Mucosa of descending colon (tissue), 3 donors: ENCODE results near the gene SLC16A12. TPM values are rescaled to one million over a fixed set of nuclear protein-coding genes. Genes with fewer than 3 reads are reported as not detected.
A peak's percentile ranks its signal among the peaks of the same experiment; 100 is the strongest.
"Not testable (repeated sequence)": the region's sequence is repeated elsewhere in the genome, so short reads cannot be mapped to it uniquely, and the experiment has no call there.

Source experiments
- ATAC-seq: fragments of 200-7000 bp; cut with Tn5 transposase; one replicate; pipeline ENCODE4 v1.9.1; 2020; ENCODE audit warnings: mild to moderate bottlenecking, moderate library complexity
- DNase-seq, 3 donors: peaks; one replicate each; pipeline ENCODE4 v3.0.0-alpha.2; 2020
- H3K36me3 ChIP-seq: fragments of 200-600 bp; one replicate; pipeline ENCODE4 v1.8.0; 2021; ENCODE audit warnings: low read depth, mild to moderate bottlenecking
- H3K4me1 ChIP-seq: fragments of 200-600 bp; one replicate; pipeline ENCODE4 v1.8.0; 2021; ENCODE audit warnings: low read depth, mild to moderate bottlenecking
- H3K4me3 ChIP-seq: fragments of 200-600 bp; one replicate; pipeline ENCODE4 v1.8.0; 2021; ENCODE audit warnings: mild to moderate bottlenecking
- H3K9me3 ChIP-seq: fragments of 200-600 bp; one replicate; pipeline ENCODE4 v1.8.0; 2021; ENCODE audit warnings: mild to moderate bottlenecking
- intact Hi-C, 2 donors: fragments of 100-400 bp; cut with DNase I in 1 of 2; cut with micrococcal nuclease in 1 of 2; formaldehyde crosslinking; loops; one replicate each; pipeline versions ENCODE4 v1.11.0 to v1.11.1; 2022; cut with DNase I, micrococcal nuclease
- total RNA-seq, 3 donors: library from RNA; stranded (reverse); fragmentation: NEBNext Ultra II Directional in 2 of 3; extraction: Animal tissue kit (Norgen Biotek cat#: 25700) in 2 of 3; gene quantifications; one replicate each; pipeline versions ENCODE4 v1.2.1 to v1.2.4, GENCODE V29; 2021 to 2023
- TF ChIP-seq, protein P1 (sequence below): fragments of 200-600 bp; IDR thresholded peaks from one replicate; pipeline ENCODE4 v1.8.0; 2022; ENCODE audit warnings: antibody characterized with exemption, mild to moderate bottlenecking
- donor health status: DM: no; HTN: no; CAD: no; lungs with moderate emphysema.
- donor health status: DM: no; HTN: no; CAD: no.
- donor health status: DM: no; HTN: yes; CAD: no.

The SLC16A12 gene
- total RNA-seq, 3 donors from 2014 or later: 0.12 to 0.47 (median 0.23) TPM

DNA sequence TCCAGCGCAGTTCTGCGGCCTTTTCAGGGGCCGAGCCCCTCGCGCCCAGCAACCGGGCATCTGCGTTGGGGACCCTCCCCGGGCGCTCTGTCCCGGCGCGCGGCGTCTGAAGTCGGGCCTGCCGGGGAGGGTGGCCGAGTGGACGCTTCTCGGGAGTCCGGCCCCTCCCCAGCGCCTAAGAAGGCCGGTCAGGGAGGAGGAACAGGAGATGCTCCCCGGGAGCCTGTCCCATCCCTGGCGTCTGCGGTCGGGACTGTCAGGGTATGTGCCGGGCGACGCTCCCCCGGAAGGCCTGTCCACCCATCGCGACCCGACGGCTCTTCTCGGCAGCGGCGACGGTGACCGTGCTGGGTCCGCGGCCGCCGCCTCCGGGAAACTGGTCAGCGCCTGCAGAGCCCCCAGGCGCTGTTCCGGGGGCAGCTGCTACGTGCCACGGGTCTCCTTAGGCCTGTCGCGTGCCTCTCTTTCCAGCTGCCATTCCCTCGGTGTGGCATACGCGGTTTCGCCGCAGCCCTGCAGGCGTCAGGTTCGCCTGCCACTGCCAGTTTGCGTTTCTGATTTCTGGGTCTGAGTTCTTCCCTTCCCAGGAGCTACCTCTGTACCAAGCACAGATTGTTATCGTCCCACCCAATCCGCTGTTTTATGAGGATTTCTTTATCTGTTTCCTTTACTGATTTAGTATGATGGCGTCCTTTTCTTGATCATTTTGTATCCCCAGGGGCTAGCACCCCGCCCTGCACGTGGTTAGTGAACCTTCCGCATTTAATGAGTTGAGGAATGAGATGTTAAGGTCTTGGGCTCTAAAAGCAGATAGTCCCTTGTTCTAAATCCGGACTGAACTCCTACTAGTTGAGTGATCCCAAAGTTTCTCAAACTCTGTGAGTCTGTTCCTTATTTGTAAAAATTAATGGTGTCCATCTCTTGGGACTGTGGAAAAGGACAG is 120.2 kb downstream of the SLC16A12 start:
- intact Hi-C loops: loop anchor here in 1 of 2 donors (10.0 kb wide), 1 partner anchor 160 kb away; the partner anchor contains the start of gene LIPA
- DNase-seq (peak in 2 of 3 donors; percentile 51 to 65), ATAC-seq (peak; percentile 75)
- TF ChIP-seq, protein P1, sequence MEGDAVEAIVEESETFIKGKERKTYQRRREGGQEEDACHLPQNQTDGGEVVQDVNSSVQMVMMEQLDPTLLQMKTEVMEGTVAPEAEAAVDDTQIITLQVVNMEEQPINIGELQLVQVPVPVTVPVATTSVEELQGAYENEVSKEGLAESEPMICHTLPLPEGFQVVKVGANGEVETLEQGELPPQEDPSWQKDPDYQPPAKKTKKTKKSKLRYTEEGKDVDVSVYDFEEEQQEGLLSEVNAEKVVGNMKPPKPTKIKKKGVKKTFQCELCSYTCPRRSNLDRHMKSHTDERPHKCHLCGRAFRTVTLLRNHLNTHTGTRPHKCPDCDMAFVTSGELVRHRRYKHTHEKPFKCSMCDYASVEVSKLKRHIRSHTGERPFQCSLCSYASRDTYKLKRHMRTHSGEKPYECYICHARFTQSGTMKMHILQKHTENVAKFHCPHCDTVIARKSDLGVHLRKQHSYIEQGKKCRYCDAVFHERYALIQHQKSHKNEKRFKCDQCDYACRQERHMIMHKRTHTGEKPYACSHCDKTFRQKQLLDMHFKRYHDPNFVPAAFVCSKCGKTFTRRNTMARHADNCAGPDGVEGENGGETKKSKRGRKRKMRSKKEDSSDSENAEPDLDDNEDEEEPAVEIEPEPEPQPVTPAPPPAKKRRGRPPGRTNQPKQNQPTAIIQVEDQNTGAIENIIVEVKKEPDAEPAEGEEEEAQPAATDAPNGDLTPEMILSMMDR: no peak
- Histone ChIP-seq H3K9me3 (no peaks in the 10 kb centered on the region), H3K4me3 (peak overlapping the region; percentile 35), H3K4me1 (peaks cover 19% of the 10 kb centered on the region), H3K36me3 (no peaks in the 10 kb centered on the region)

DNA sequence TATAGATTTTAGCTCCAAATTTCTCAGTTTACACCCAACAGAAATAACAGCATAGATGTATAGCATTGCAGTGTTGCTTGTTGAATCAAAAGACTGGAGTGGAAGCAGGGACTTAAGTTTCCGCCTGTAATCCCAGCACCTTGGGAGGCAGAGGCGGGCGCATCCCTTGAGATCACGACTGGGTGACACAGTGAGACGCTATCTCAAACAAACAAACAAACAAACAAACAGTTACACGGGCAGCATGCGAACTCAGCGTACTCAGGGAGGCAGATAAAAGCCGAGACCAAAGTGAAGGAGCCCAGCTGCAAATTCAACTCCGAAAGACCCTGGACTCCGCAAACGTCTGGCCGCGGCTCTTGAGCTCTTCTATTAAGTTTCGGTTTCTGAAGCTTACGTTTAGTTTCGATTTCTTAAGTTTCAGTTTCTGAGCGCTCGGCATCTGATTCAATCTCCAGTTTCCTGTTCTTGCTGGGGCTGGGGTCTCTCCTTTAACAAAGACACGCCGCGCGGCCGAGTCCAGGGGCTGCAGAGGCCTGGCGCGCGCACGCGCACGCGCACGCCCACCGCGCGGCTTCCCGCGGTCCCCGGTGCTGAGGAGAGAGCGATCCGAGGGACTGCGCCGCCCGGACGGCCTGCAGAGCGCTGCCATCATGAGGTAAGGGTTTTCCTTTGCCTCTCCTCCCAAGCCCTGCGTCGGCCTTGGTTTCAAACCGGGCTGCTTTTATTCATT is 121.1 kb downstream of the SLC16A12 start, which contains the start of gene IFIT5:
Gene IFIT5, plus strand, starts transcription at position 423 of the 733 bp plus-strand sequence. Its CDS starts 231 bp downstream, at position 654.
- Histone ChIP-seq H3K36me3 (no peaks in the 10 kb centered on the region), H3K4me3 (peak within 1 kb of the TSS; percentile 35), H3K9me3 (no peaks in the 10 kb centered on the region), H3K4me1 (peaks cover 14% of the 10 kb centered on the region)
- TF ChIP-seq, protein P1: no peak
- DNase-seq (peak; percentile 74 to 85 (median 83)), ATAC-seq (peak; percentile 91)
- intact Hi-C loops: loop anchor here in 1 of 2 donors (10.0 kb wide), 1 partner anchor 160 kb away; the partner anchor contains the start of gene LIPA

DNA sequence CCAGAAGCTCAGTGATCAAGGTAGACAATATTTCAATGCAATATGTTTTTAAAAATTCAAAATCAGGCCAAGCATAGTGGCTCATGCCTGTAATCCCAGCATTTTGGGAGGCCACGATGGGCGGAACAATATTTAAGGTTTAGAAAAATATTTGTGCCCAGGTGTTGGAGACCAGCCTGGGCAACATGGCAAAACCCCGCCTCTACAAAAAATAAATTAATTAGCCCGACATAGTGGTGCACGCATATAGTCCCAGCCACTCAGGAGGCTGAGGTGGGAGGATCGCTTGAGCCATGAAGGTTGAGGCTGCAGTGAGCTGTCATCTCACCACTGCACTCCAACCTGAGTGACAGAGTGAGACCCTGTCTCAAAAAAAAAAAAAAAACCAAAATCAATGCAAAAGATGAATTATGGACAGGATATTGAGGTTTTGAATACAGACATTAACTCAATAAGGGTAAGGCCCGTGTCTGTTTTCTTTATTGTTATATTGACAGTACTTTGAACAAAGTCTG is 121.9 kb downstream of the SLC16A12 start:
- TF ChIP-seq, protein P1: no peak
- DNase-seq (no peak), ATAC-seq (no peak)
- H3K4me1 ChIP-seq: peaks cover 7% of the 10 kb centered on the region
- no peaks in the 10 kb centered on the region for H3K36me3 ChIP-seq
- H3K9me3 ChIP-seq: no peaks in the 10 kb centered on the region
- no peak overlapping the region for H3K4me3 ChIP-seq
- intact Hi-C loops: loop anchor here in 1 of 2 donors (10.0 kb wide), 1 partner anchor 159 kb away; the partner anchor contains the start of gene LIPA

DNA sequence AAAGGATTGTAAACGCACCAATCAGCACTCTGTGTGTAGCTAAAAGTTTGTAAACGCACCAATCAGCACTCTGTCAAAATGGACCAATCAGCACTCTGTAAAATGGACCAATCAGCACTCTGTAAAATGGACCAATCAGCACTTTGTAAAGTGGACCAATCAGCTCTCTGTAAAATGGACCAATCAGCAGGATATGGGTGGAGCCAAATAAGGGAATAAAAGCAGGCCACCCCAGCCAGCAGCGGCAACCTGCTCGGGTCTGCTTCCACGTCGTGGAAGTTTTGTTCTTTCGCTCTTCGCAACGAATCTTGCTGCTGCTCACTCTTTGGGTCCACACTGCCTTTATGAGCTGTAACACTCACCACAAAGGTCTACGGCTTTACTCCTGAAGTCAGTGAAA is 123.1 kb downstream of the SLC16A12 start:
- not testable (repeated sequence) for H3K36me3 ChIP-seq, H3K4me3 ChIP-seq, DNase-seq, ATAC-seq, H3K9me3 ChIP-seq, H3K4me1 ChIP-seq
- intact Hi-C loops: loop anchor here in 1 of 2 donors (10.0 kb wide), 1 partner anchor 157 kb away; the partner anchor contains the start of gene LIPA

DNA sequence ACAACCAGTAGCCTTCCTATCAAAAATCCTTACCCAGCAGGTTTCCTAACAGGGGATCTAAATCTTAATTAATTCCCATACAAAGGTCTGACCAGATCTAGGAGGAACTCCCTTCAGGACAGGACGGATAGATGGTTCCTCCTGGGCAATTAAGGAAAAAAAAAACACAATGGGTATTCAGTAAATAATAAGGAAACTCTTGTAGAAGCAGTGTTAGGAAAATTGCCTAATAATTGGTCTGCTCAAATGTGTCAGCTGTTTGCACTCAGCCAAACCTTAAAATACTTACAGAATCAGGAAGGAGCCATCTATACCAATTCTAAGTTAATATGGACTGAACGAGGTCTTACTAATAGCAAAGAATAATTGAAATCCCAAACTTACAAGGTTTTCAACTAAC is 124.3 kb downstream of the SLC16A12 start:
- H3K36me3 ChIP-seq, ATAC-seq, H3K4me3 ChIP-seq, H3K4me1 ChIP-seq, DNase-seq, H3K9me3 ChIP-seq: not testable (repeated sequence)
- intact Hi-C loops: loop anchor here in 1 of 2 donors (10.0 kb wide), 1 partner anchor 156 kb away; the partner anchor contains the start of gene LIPA

DNA sequence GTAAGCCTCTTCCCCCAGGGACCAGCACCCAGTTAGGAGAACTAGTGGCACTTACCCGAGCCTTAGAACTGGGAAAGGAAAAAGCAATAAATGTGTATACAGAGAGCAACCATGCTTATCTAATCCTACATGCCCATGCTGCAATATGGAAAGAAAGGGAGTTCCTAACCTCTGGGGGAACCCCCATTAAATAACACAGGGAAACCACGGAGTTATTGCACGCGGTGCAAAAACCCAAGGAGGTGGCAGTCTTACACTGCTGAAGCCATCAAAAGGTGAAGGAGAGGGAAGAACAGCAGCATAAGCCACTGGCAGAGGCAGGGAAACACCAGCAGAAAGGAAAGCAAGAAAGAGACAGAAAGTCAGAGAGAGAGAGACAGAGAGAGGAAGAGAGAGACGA is 124.8 kb downstream of the SLC16A12 start:
- H3K4me3 ChIP-seq, DNase-seq, ATAC-seq, H3K4me1 ChIP-seq, H3K9me3 ChIP-seq, H3K36me3 ChIP-seq: not testable (repeated sequence)
- intact Hi-C loops: loop anchor here in 1 of 2 donors (10.0 kb wide), 1 partner anchor 156 kb away; the partner anchor contains the start of gene LIPA

DNA sequence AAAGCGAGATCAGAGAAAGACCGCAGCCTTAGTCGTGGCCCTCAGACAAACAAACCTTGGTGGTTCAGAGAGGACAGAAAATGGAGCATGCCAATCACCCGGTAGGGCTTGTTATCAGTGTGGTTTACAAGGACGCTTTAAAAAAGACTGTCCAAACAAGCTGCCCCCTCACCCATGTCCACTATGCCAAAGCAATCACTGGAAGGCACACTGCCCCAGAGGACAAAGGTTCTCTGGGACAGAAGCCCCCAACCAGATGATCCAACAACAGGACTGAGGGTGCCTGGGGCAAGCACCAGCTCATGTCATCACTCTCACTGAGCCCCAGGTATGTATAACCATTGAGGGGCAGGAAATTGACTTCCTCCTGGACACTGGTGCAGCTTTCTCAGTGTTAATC is 126.1 kb downstream of the SLC16A12 start:
- H3K4me1 ChIP-seq, H3K9me3 ChIP-seq, ATAC-seq, H3K4me3 ChIP-seq, H3K36me3 ChIP-seq, intact Hi-C loops, DNase-seq: not testable (repeated sequence)

DNA sequence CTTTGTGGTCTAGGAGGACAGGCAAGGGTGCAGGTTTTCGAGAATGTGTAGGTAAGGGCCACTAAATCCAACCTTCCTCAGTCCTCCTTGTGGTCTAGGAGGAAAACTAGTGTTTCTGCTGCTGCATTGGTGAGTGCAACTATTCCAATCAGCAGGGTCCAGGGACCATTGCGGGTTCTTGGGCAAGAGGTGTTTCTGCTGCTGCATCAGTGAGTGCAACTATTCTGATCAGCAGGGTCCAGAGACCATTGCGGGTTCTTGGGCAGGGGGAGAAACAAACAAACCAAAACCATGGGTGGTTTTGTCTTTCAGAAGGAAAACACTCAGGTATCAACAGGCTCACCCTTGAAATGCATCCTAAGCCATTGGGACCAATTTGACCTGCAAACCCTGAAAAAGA is 127.6 kb downstream of the SLC16A12 start:
- ATAC-seq, DNase-seq, H3K4me3 ChIP-seq, H3K9me3 ChIP-seq, H3K4me1 ChIP-seq, H3K36me3 ChIP-seq, intact Hi-C loops: not testable (repeated sequence)

DNA sequence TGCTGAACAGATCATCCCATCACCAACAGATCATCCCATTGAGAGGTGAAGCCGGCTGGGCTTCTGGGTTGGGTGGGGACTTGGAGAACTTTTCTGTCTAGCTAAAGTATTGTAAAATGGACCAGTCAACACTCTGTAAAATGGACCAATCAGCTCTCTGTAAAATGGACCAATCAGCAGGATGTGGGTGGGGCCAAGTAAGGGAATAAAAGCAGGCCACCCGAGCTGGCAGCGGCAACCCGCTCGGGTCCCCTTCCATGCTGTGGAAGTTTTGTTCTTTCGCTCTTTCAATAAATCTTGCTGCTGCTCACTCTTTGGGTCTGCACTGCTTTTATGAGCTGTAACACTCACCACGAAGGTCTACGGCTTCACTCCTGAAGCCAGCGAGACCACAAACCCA is 129.2 kb downstream of the SLC16A12 start:
- intact Hi-C loops, H3K36me3 ChIP-seq, H3K4me3 ChIP-seq, H3K9me3 ChIP-seq, DNase-seq, ATAC-seq, H3K4me1 ChIP-seq: not testable (repeated sequence)
